PC-9 (cell line): ENCODE data around the gene XPNPEP3. TPM values are rescaled to one million over a fixed set of nuclear protein-coding genes. Genes with fewer than 3 reads are reported as not detected.
"Not testable (repeated sequence)": the region's sequence is repeated elsewhere in the genome, so short reads cannot be mapped to it uniquely, and the experiment has no call there.

ENCODE experiments used
- BruUV-seq: library from RNA; stranded (reverse); fragments of 400-500 nt; replicated peaks from 2 replicates; lab custom pipeline; 2021; lab: Mats Ljungman, UMichigan
- CTCF ChIA-PET: fragments of 300-600 bp; sonication (Branson Sonifier 250); formaldehyde crosslinking; loops from one replicate; lab custom pipeline; 2022; ENCODE audit warnings: antibody characterized with exemption; lab: Charles Lee
- POLR2A ChIA-PET: fragments of 300-600 bp; sonication (Branson Sonifier 250); formaldehyde crosslinking; loops from one replicate; lab custom pipeline; 2022; ENCODE audit warnings: antibody characterized with exemption; ENCODE audit not compliant: unreplicated experiment; lab: Charles Lee
- DNase-seq, 2 experiments: peaks; one replicate each; pipeline versions ENCODE4 v3.0.0 to v3.0.0-alpha.2; 2015 to 2022; ENCODE audit warnings: mixed read lengths in 1 of 2
- H2AFZ ChIP-seq: fragments of 200-600 bp; sonication (generic); 2 replicates; pipeline ENCODE4 v1.8.1; 2017; ENCODE audit warnings: antibody characterized with exemption
- H3F3A ChIP-seq: fragments of 200-600 bp; sonication (generic); 2 replicates; pipeline ENCODE4 v1.8.1; 2017; ENCODE audit warnings: antibody characterized with exemption, mild to moderate bottlenecking, low read depth; ENCODE audit not compliant: insufficient read depth
- H3K27ac ChIP-seq: fragments of 200-600 bp; sonication (generic); 2 replicates; pipeline ENCODE4 v1.6.1; 2016; ENCODE audit warnings: mixed run types
- H3K27me3 ChIP-seq: fragments of 200-600 bp; sonication (generic); 2 replicates; pipeline ENCODE4 v1.6.1; 2016; ENCODE audit warnings: low read depth, mixed run types; ENCODE audit not compliant: insufficient read depth
- H3K36me3 ChIP-seq: fragments of 200-600 bp; sonication (generic); 2 replicates; pipeline ENCODE4 v1.6.1; 2016; ENCODE audit warnings: low read depth, mixed run types
- H3K4me1 ChIP-seq: fragments of 200-600 bp; sonication (generic); replicated peaks from 2 replicates; pipeline ENCODE4 v1.6.1; 2016; ENCODE audit warnings: mixed run types; ENCODE audit not compliant: insufficient read depth
- H3K4me2 ChIP-seq: fragments of 200-600 bp; sonication (generic); 2 replicates; pipeline ENCODE4 v1.6.1; 2017; ENCODE audit warnings: mixed run types
- H3K4me3 ChIP-seq: fragments of 200-600 bp; sonication (generic); 2 replicates; pipeline ENCODE4 v1.6.1; 2016; ENCODE audit warnings: mixed run types
- H3K79me2 ChIP-seq: fragments of 200-600 bp; sonication (generic); 2 replicates; pipeline ENCODE4 v1.6.1; 2017; ENCODE audit warnings: low read depth, mixed run types
- H3K9me2 ChIP-seq: fragments of 200-600 bp; sonication (generic); 2 replicates; pipeline ENCODE4 v1.8.1; 2017; ENCODE audit warnings: mild to moderate bottlenecking; ENCODE audit not compliant: insufficient read depth
- H3K9me3 ChIP-seq: fragments of 200-600 bp; sonication (generic); 2 replicates; pipeline ENCODE4 v1.8.1; 2016; ENCODE audit warnings: low read depth; ENCODE audit not compliant: insufficient read depth
- H4K20me1 ChIP-seq: fragments of 200-600 bp; sonication (generic); 2 replicates; pipeline ENCODE4 v1.8.1; 2017; ENCODE audit not compliant: insufficient read depth
- CTCF ChIP-seq: fragments of 200-600 bp; sonication (generic); conservative IDR thresholded peaks from 2 replicates; pipeline ENCODE4 v1.6.1; 2017; ENCODE audit warnings: mixed run types, antibody characterized with exemption, mild to moderate bottlenecking, moderate library complexity
- EZH2 ChIP-seq: fragments of 200-600 bp; sonication (generic); IDR thresholded peaks from 2 replicates; pipeline ENCODE4 v1.8.0; 2017; ENCODE audit warnings: antibody characterized with exemption, low read depth
- intact Hi-C: fragments of 100-400 bp; cut with micrococcal nuclease; formaldehyde crosslinking; loops from one replicate; pipeline ENCODE4 v1.10.0; 2022; ENCODE audit not compliant: unreplicated experiment
- total RNA-seq: library from RNA; stranded (reverse); gene quantifications from 2 replicates; pipeline ENCODE4 v1.2.3, GENCODE V29; 2021

The XPNPEP3 gene
- total RNA-seq, 1 experiment from 2014 or later: 42.7 TPM

- POLR2A ChIA-PET: interaction anchor here (0.5 to 0.6 kb wide), 3 partner anchors 34 to 341 kb away, joined by 4 to 10 read pairs (median 5); partner anchors contain the start of gene XPNPEP3
- no peak for DNase-seq
- intact Hi-C loops: no loop called here
- peaks cover 7% of the 10 kb centered on the region for H3K4me1 ChIP-seq
- peaks cover 51% of the 10 kb centered on the region for H3F3A ChIP-seq
- no peaks in the 10 kb centered on the region for H3K27me3 ChIP-seq
- H3K4me3 ChIP-seq: no peak overlapping the region
- no peak overlapping the region for H2AFZ ChIP-seq
- no TSS peak for BruUV-seq
- H3K36me3 ChIP-seq: peaks cover 37% of the 10 kb centered on the region
- no peaks in the 10 kb centered on the region for H4K20me1 ChIP-seq
- peaks cover 7% of the 10 kb centered on the region for H3K79me2 ChIP-seq
- TF ChIP-seq EZH2: no peak
- TF ChIP-seq CTCF: no peak
- no peaks in the 10 kb centered on the region for H3K9me3 ChIP-seq
- no peak overlapping the region for H3K27ac ChIP-seq
- CTCF ChIA-PET: no interaction called here
- H3K4me2 ChIP-seq: no peak overlapping the region
- no peaks in the 10 kb centered on the region for H3K9me2 ChIP-seq
Measured at GRCh38 chr22:40823426-40823825, 33.5 kb upstream of the XPNPEP3 start.

GRCh38 chr22:40826292-40826691 lies 30.7 kb upstream of the XPNPEP3 start:
- POLR2A ChIA-PET, intact Hi-C loops, H3K9me3 ChIP-seq: not testable (repeated sequence)

GRCh38 chr22:40826984-40827741 lies 29.8 kb upstream of the XPNPEP3 start:
- Histone ChIP-seq H3K9me2 (no peaks in the 10 kb centered on the region), H2AFZ (no peak overlapping the region), H3K9me3 (no peaks in the 10 kb centered on the region), H3K27ac (no peak overlapping the region), H3K4me2 (no peak overlapping the region), H3K79me2 (no peaks in the 10 kb centered on the region), H3K27me3 (no peaks in the 10 kb centered on the region), H3K4me3 (no peak overlapping the region), H3K36me3 (peaks cover 65% of the 10 kb centered on the region), H3F3A (peaks cover 59% of the 10 kb centered on the region; the same call in 1 of the 2 replicates), H4K20me1 (peaks cover under 1% of the 10 kb centered on the region), H3K4me1 (no peaks in the 10 kb centered on the region)
- CTCF ChIA-PET: no interaction called here
- no peak for TF ChIP-seq EZH2
- no peak for TF ChIP-seq CTCF
- BruUV-seq: no TSS peak
- no peak for DNase-seq
- intact Hi-C loops: no loop called here
- POLR2A ChIA-PET: no interaction called here

More at GRCh38 chr22:40826292-40826691, 30.7 kb upstream of the XPNPEP3 start:
- H4K20me1 ChIP-seq, H3K27ac ChIP-seq, H3K79me2 ChIP-seq, H3K9me2 ChIP-seq, H2AFZ ChIP-seq, DNase-seq, H3K4me2 ChIP-seq, H3K4me1 ChIP-seq, CTCF ChIA-PET, H3K4me3 ChIP-seq, H3K27me3 ChIP-seq: not testable (repeated sequence)
- Histone ChIP-seq H3K36me3 (peaks cover 59% of the 10 kb centered on the region), H3F3A (peaks cover 53% of the 10 kb centered on the region; the same call in 1 of the 2 replicates)
- BruUV-seq: TSS peak; percentile 44
